Measurements from ENCODE around the gene TOP1.

- TF ChIP-seq, protein P1, sequence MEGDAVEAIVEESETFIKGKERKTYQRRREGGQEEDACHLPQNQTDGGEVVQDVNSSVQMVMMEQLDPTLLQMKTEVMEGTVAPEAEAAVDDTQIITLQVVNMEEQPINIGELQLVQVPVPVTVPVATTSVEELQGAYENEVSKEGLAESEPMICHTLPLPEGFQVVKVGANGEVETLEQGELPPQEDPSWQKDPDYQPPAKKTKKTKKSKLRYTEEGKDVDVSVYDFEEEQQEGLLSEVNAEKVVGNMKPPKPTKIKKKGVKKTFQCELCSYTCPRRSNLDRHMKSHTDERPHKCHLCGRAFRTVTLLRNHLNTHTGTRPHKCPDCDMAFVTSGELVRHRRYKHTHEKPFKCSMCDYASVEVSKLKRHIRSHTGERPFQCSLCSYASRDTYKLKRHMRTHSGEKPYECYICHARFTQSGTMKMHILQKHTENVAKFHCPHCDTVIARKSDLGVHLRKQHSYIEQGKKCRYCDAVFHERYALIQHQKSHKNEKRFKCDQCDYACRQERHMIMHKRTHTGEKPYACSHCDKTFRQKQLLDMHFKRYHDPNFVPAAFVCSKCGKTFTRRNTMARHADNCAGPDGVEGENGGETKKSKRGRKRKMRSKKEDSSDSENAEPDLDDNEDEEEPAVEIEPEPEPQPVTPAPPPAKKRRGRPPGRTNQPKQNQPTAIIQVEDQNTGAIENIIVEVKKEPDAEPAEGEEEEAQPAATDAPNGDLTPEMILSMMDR (IDR thresholded peaks at IDR 0.05) = no peak
- TF ChIP-seq POLR2AphosphoS5 (IDR thresholded peaks at IDR 0.05; ENCODE audit: insufficient read depth in 1 of 2, low read depth in 1 of 2) = no peak
Observed at GRCh38 chr20:41139227-41140093, 110.8 kb downstream of the TOP1 start.

Measured in vagina (tissue), 2 donors.